GM21367 (cell line): Measurements from ENCODE around the gene SETD4.

ENCODE experiments used
- ATAC-seq: cut with Tn5 transposase; IDR thresholded peaks from one replicate; pipeline ENCODE4 v1.9.1; 2021; ENCODE audit not compliant: unreplicated experiment

The SETD4 gene

DNA sequence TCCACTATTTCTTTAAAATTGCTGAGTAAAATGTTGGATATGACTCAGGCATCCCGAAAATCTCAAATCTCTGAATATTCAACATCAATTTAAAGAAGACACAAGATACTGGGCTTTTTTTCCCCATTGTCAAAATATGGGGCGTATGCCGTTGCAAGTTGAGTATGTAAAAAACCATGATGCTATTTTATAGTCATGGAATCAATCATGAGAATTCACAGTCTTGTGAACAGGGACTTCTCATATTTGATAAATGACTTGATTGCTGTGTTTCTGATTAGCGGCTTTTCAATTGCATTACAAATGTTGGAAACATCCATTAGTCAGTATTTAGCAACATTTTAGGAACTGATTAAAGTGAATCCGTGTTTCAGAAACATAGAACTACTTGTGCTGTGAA is 45.3 kb downstream of the SETD4 start:
- ATAC-seq: no peak

DNA sequence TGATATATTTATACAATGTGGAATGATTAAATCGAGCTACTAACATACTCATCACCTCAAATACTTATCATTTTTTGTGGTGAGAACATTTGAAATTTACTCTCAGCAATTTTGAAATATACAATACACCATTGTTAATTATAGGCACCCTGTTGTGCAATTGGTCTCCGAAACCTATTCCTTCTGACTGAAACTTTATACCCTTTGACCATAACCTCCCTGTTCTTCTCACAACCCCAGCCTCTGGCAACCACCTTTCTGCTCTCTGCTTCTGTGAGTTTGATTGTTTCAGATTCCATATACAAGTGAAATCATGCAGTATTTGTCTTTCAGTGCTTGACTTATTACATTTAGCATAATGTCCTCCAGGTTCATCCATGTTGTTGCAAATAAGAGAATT is 49.5 kb downstream of the SETD4 start:
- no peak for ATAC-seq

DNA sequence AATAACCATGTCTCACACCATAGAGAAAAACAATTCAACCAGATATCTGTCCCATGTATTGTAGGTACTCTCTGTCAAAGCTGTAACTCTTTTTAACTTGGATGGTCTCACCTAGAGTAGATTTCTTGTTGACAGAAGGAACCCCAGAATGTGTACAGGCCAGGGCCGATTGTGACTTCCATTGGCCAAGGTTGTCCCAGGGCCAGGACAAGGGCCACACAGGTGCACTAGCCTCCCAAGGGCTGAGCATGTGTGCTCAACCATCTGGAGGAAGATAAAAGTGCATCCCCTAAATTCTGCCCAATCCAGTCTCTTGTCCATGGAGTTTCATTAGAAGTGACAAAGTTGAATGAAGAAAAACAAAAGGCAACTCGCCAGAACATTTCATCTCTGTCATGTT is 51.8 kb downstream of the SETD4 start:
- no peak for ATAC-seq

DNA sequence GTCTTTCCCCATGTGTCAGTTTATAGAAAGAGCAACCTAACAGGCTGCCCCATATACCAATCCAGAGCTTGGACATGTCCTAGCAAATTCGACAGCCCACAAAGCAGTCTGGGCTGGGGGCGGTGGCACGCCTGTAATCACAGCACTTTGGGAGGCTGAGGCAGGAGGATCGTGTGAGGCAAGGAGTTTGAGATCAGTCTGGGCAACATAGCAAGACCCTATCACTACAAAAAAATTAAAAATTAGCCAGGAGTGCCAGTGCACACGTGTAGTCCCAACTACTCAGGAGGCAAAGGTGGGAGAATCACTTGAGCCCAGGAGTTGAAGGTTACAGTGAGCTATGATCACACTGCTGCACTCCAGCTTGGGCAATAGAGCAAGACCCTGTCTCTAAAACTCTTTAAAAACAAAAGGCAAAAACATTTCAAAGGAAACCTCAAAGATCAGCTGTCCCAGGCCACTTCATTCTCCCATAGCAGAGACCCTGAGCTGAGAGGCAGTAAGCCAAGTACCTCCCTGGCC is 54.4 kb downstream of the SETD4 start:
- ATAC-seq: no peak

DNA sequence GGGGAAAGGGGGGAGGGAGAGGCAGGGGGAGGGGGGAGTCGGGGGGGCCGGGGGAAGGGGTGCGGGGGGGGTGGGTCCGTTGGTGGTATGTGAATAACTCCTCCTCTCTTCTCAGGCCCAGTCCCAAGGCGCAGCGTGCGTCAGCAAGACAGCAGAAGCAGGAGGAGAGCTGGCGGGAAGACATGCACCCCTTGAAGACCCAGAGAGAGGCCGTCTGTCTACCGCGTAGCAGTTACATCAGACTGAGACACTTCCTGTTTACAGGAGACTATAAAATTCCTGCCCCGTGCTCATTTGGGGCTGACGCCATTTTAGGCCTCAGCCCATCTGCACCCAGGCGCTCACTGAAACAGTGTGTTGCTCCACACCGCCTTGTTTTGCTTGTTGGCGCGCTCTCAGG is 55.3 kb downstream of the SETD4 start:
- no peak for ATAC-seq

DNA sequence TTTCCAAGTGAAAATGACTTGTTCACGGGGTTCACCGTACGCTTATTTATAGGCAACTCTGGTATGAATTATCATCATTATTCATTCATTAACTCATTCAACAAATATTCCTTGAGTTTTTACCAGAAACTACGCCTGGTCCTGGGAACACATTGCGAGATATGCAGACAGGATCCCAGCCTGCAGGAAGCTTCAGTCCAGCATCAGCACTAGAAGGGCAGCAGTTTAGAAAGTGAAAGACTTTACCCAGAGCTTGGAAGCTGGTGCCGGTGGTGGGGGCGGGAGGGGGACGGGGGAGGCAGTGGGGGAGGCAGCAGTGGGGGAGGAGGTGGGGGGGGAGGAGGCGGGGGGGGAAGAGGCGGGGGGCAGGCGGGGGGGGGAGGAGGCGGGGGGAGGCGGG is 55.9 kb downstream of the SETD4 start:
- ATAC-seq: no peak

DNA sequence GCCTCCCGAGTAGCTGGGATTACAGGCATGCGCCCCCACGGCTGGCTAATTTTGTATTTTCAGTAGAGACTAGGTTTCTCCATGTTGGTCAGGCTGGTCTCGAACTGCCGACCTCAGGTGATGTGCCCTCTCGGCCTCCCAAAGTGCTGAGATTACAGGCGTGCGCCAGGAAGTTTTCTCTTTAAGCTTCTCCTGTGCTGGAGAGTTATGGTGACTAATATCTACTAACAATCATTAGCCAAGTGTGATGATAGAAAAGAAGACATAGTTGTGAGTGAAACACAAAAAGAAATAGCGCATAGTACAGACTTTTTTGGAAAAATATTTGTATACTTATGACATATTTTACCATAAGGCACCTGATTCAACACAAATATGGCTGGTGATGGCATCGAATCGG is 56.5 kb downstream of the SETD4 start:
- ATAC-seq: no peak

DNA sequence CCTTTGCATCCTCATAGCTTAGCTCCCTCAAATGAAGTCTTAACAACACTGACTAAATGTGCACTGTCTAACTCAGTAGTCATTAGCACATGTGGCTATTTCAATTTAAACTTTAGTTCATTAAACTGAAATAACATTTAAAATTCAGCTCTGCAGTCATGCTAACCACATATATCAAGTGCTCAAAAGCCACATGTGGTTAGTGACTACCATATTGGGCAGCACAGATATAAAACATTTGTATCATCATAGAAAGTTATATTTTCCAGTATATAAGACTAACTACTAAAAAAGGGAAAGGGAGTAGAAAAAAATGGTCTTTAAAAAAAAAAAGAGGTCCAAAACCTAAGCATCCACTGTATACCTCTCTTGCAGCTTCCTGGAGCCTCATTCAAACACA is 64.1 kb downstream of the SETD4 start:
- ATAC-seq: no peak

DNA sequence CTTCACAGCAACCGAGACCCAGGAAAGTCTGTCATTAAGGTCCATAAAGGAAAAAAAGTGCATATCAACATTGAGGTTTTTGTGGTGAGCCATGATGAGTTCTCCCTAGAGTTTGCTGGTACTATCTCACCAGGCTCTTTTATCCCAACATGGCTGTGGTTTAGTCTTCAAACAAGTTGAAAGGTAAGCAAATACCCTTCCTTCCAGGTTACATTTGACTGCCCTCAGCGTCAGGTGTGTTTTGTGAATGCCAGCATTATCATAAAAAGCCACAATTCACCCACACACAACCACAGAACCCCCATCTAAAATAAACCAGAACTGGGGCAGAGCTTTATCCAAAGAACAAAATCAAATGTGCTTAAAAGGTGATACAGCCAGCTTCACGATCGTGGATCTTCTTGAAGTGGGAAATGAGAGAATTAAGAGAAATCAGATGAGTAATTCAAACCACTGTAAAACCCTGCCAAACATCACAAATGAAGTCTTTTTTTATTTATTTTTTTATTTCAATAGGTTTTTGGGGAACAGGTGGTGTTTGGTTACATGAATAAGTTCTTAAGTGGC is 64.7 kb downstream of the SETD4 start:
- no peak for ATAC-seq

DNA sequence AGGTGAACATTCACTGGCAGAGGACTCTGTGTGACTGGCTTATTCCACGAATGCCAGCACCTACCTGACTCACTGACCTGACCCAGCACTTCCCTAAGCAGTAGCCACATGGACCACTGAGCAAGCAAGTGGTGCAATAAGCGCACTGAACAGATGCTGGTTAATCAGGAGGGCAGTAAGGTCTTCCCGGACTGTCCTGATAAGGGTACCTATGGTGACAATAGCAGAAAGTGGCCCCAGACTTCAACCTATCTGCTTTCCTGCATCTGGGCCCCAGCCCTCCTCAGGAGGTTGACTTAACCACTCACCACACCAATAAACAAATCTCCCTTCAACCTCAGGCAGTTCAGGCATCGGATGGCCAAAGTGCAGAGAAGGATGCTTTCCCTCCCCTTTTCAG is 65.7 kb downstream of the SETD4 start:
- ATAC-seq: no peak

DNA sequence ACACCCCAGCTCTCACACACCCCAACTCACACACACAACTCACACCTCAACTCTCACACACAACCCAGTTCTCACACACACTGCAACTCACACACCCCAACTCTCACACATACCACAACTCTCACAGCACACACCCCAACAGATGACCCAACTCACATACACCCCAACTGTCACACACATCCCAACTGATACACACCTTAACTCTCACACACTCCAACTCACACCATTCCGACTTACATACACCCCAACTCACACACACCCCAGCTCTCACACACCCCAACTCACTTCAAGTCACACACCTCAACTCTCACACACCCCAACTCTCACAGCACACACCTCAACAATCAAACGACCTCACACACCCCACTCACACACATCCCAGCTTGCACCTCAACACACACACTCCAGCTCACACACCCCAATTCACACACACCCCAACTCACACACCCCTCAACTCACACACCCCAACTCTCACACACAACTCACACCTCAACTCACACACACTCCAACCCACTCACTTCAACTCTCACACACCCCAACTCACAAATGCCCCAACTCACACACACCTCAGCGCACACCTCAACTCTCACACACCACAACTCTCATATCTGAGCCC is 66.3 kb downstream of the SETD4 start:
- ATAC-seq: no peak

DNA sequence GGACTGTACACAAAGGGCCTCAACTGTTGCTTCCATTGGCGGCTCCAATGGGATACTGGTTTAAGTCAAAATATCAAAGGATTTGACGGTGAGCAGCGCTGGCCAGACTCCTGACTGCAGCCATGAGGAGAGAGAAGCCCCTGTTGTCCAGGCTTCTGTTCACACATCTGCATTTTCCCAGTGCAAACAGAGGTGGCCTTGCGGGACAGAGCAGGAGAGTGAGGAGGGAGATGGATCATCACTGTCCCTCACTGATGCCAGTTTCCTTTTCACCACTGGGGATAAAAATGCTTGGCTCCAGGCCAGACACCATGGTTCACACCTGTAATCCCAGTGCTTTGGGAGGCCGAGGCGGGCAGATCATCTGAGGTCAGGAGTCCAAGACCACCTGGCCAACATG is 69.2 kb downstream of the SETD4 start:
- no peak for ATAC-seq

DNA sequence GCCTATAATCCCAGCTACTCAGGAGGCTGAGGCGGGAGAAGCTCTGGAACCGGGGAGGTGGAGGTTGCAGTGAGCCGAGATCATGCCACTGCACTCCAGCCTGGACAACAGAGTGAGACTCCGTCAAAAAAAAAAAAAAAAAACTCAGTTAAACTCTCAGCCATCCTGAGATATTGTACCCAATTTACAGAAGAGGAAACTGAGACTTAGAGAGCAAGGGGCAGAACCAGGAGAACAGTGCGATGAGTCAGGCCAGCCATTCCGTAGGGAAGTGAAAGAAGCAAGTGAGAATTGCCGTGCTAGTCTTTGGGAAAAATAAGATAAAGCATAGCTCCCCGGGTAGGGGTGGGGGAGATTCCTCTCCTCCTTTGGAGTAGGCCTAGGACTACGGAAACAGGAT is 69.7 kb downstream of the SETD4 start:
- ATAC-seq: no peak

DNA sequence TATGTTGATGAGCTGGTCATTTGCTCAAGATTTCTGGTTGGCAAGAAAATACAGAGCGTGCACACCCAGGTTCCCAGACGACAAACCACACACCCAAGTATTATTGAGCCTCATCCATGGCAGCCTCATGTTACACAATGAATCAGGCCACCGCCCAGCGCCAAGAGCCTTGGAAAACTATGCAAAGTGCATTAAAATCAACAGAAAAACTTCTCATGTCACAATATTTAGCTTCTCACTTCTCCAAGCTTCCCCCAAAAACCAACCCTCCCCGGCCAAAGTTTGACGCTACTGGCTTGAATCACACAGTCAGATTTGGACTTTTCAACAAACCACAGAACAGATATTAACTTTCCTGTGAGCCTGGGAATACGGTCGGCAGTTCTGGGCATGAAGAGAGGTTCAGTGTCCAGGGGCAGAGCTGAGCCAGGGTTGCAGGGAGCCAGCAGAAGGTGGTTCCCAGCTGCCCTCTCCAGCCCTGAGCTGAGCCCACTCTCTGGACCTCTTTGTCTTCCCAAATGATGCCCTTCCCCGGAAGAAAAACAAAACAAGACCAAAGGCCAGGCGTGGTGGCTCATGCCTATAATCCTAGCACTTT is 71.1 kb downstream of the SETD4 start:
- no peak for ATAC-seq

DNA sequence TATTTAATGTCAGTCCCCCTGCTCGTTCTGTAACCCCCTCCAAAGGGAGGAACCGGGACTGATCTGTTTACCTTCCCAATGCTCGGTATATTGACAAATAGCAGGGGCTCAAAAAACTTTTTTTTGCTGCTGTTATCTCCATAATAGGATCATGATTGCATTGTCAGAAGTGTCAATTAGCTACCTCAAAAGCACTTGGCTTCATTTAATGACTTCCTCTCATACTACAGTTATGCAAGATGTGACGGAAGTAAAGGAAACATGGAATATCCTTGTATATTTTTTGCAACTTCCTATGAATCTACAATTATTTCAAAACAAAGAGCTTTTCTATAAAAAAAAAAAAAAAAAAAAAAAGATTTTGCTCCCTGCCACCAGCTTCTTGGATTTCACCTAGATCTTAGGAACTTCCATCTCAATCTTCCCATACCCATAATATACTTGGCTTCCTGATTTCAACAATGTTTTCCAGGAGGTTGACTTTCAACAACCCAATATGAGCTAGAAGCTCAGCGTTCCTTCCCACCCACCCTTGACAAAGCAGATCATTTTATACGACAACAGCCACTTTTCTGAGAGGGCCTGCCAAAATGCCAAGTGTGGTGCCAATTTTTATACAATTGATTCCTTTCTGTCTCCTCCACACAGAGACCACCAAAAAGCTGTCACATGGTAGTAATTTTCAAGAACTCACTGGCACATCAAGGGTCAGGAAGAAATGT is 71.7 kb downstream of the SETD4 start:
- no peak for ATAC-seq

DNA sequence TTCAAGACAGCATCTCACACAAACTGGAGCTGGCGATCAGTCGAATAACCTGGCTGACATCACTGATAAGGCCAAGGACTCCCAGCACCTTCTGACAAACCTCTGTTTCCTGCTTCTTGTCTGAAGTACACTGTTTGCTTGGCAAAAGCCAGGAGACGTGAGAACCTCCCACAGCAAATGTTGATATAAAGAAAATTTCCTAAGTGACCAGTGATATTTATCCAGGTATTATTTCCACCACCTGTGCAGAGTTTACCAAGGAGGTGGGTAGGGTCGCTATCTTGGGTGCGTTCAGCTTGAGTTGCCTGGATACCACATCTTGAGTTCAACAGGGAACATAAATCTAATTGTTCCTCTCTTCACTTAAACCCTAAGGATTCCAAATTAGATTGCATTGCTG is 72.9 kb downstream of the SETD4 start:
- no peak for ATAC-seq

DNA sequence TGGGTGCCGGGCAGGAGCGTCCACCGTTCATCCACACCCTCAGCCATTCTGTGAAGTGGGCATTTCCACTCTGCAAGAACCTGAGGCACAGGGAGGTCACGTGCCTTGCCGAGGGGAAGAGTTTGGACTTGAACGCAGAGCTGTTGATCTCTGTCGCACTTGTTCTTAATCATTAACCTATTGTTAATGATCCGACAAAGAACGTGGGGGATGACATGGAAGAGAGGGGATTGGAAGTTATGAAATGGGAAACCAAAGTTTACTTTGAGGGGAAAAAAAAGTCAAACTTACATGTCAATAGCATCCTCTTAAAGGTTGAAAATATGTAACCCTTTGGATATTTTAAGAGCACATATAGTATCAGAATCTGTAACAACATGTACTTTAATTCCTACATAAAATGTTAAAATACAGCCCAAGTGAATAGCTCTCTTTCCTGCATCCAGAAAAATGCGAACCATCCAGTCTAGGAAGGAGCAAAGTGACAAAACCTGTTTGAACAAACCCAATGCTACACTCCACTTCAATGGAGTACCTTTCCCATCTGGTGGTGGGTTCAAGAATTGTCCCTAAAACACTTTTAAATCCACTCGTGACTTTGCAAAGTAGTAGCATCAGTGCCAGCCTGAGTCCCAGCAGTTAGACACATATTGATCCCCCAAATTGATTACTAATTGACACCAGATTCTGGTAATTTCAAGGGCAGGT is 75.5 kb downstream of the SETD4 start:
- ATAC-seq: no peak
